ENCODE measurements around the gene G6PC1.

G6PC1 gene

GRCh38 chr17:42929497-42929844, 28.9 kb downstream of the G6PC1 start:
- H2AFZ ChIP-seq (ENCODE audit: low read depth, low read length): no peak overlapping the region

GRCh38 chr17:42937712-42938596, 37.4 kb downstream of the G6PC1 start:
- TF ChIP-seq CTCF (IDR thresholded peaks at IDR 0.05; ENCODE audit: borderline replicate concordance, extremely low read depth, low read length, poor library complexity, severe bottlenecking): peak; percentile 64
- TF ChIP-seq EZH2 (IDR thresholded peaks at IDR 0.05; ENCODE audit: borderline replicate concordance, low read depth, low read length, severe bottlenecking): no peak
- Histone ChIP-seq H3K4me1 (ENCODE audit: insufficient read depth, low read length) (no peaks in the 10 kb centered on the region), H3K79me2 (ENCODE audit: insufficient read depth, low read length) (no peaks in the 10 kb centered on the region), H3K36me3 (ENCODE audit: insufficient read depth, low read length) (no peaks in the 10 kb centered on the region), H4K20me1 (ENCODE audit: insufficient read depth, low read length) (no peaks in the 10 kb centered on the region), H3K27ac (ENCODE audit: low read length) (no peak overlapping the region), H3K9me3 (ENCODE audit: insufficient read depth, low read length, severe bottlenecking) (no peaks in the 10 kb centered on the region), H3K27me3 (ENCODE audit: insufficient read depth, low read length, poor library complexity) (peaks cover 3% of the 10 kb centered on the region), H3K4me3 (ENCODE audit: low read depth in 1 of 2, low read length in 2 of 2) (no peak overlapping the region), H2AFZ (ENCODE audit: low read depth, low read length) (no peak overlapping the region), H3K4me2 (ENCODE audit: insufficient read depth, low read length) (no peak overlapping the region), H3K9ac (ENCODE audit: low read depth, low read length) (no peak overlapping the region)
- ATAC-seq (ENCODE audit: insufficient read depth, low read depth) (peak; percentile 79), DNase-seq (peak; percentile 55)

More at GRCh38 chr17:42929497-42929844, 28.9 kb downstream of the G6PC1 start:
- no peak for TF ChIP-seq EZH2 (IDR thresholded peaks at IDR 0.05; ENCODE audit: borderline replicate concordance, low read depth, low read length, severe bottlenecking)
- no peak for TF ChIP-seq CTCF (IDR thresholded peaks at IDR 0.05; ENCODE audit: borderline replicate concordance, extremely low read depth, low read length, poor library complexity, severe bottlenecking)
- no peaks in the 10 kb centered on the region for H3K9me3 ChIP-seq (ENCODE audit: insufficient read depth, low read length, severe bottlenecking)
- H3K4me1 ChIP-seq (ENCODE audit: insufficient read depth, low read length): no peaks in the 10 kb centered on the region
- peaks cover 3% of the 10 kb centered on the region for H3K27me3 ChIP-seq (ENCODE audit: insufficient read depth, low read length, poor library complexity)
- H3K9ac ChIP-seq (ENCODE audit: low read depth, low read length): no peak overlapping the region
- H3K79me2 ChIP-seq (ENCODE audit: insufficient read depth, low read length): no peaks in the 10 kb centered on the region
- H3K4me3 ChIP-seq (ENCODE audit: low read depth in 1 of 2, low read length in 2 of 2): no peak overlapping the region
- H3K27ac ChIP-seq (ENCODE audit: low read length): no peak overlapping the region
- H3K36me3 ChIP-seq (ENCODE audit: insufficient read depth, low read length): no peaks in the 10 kb centered on the region
- no peak overlapping the region for H3K4me2 ChIP-seq (ENCODE audit: insufficient read depth, low read length)
- ATAC-seq (ENCODE audit: insufficient read depth, low read depth) (no peak), DNase-seq (no peak)
- no peaks in the 10 kb centered on the region for H4K20me1 ChIP-seq (ENCODE audit: insufficient read depth, low read length)

DNA sequence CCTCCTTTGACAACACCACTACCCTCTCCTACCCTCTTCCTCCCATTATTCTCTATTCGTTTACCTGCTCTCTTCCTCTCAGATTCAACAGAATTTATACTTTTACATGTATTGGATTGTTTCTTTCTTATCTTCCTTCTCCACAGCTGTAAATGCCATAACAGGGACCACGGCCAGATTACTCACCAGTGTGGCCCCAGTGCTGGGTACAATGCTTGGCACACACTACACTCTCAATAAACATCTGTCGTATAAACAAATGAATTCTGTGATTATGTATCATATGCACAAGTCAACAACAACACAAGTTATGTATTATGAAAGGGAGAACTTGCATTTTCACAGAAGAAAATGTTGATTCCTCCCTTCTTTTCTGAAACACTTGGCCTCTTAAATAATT, 43.6 kb downstream of the G6PC1 start:
- Histone ChIP-seq H3K4me2 (ENCODE audit: insufficient read depth, low read length) (no peak overlapping the region), H4K20me1 (ENCODE audit: insufficient read depth, low read length) (no peaks in the 10 kb centered on the region), H3K27me3 (ENCODE audit: insufficient read depth, low read length, poor library complexity) (no peaks in the 10 kb centered on the region), H3K79me2 (ENCODE audit: insufficient read depth, low read length) (no peaks in the 10 kb centered on the region), H3K9me3 (ENCODE audit: insufficient read depth, low read length, severe bottlenecking) (no peaks in the 10 kb centered on the region), H3K4me3 (ENCODE audit: low read depth in 1 of 2, low read length in 2 of 2) (no peak overlapping the region), H3K27ac (ENCODE audit: low read length) (no peak overlapping the region), H3K9ac (ENCODE audit: low read depth, low read length) (no peak overlapping the region), H3K4me1 (ENCODE audit: insufficient read depth, low read length) (no peaks in the 10 kb centered on the region), H3K36me3 (ENCODE audit: insufficient read depth, low read length) (peaks cover under 1% of the 10 kb centered on the region; the same call in 1 of the 2 replicates), H2AFZ (ENCODE audit: low read depth, low read length) (no peak overlapping the region)
- no peak for DNase-seq
- no peak for ATAC-seq (ENCODE audit: insufficient read depth, low read depth)
- no peak for TF ChIP-seq CTCF (IDR thresholded peaks at IDR 0.05; ENCODE audit: borderline replicate concordance, extremely low read depth, low read length, poor library complexity, severe bottlenecking)
- no peak for TF ChIP-seq EZH2 (IDR thresholded peaks at IDR 0.05; ENCODE audit: borderline replicate concordance, low read depth, low read length, severe bottlenecking)

All from DND-41 (cell line).